ENCODE results near the gene CORO2B. TPM values are rescaled to one million over a fixed set of nuclear protein-coding genes. Genes with fewer than 3 reads are reported as not detected.

CORO2B gene
- total and polyA plus RNA-seq, 8 donors = 0.56 to 7.7 (median 1.7) TPM

GRCh38 chr15:68559345-68560310 lies 19.2 kb upstream of the CORO2B start:
- peaks cover 0 to 7% (median 0%) of the 10 kb centered on the region in 4 donors for H3K27me3 ChIP-seq
- peak; percentile 90 to 94 (median 92) for TF ChIP-seq CTCF (IDR thresholded peaks at IDR 0.05)

GRCh38 chr15:68560501-68561113 lies 18.2 kb upstream of the CORO2B start:
- H3K9me3 ChIP-seq = no peaks in the 10 kb centered on the region
- no peak overlapping the region for H3K4me3 ChIP-seq
- no peak for TF ChIP-seq CTCF (IDR thresholded peaks at IDR 0.05)
- 64 to 69% methylated on average over 13 of the region's 13 CpGs for WGBS, 2 donors
- peaks cover 0 to 2% (median 0%) of the 10 kb centered on the region in 3 donors for H3K4me1 ChIP-seq
- FAIRE-seq (no peak), DNase-seq (peak in 2 of 6 donors; percentile 29 to 45), ATAC-seq (no peak)
- H3K27ac ChIP-seq = no peak overlapping the region
- peaks cover 0 to 7% (median 0%) of the 10 kb centered on the region in 4 donors for H3K27me3 ChIP-seq
- no peaks in the 10 kb centered on the region for H3K36me3 ChIP-seq
- intact Hi-C loops (cut with DNase I) = no loop called here

More at GRCh38 chr15:68559345-68560310, 19.2 kb upstream of the CORO2B start:
- Histone ChIP-seq H3K9me3 (no peaks in the 10 kb centered on the region), H3K27ac (no peak overlapping the region), H3K36me3 (no peaks in the 10 kb centered on the region), H3K4me1 (peaks cover 0 to 2% (median 0%) of the 10 kb centered on the region in 3 donors), H3K4me3 (peak overlapping the region in 2 of 4 donors; percentile 16 to 41)
- peak; percentile 91 to 99 (median 98) for ATAC-seq
- WGBS, 2 donors = 4 to 5% methylated on average over 54 of the region's 54 CpGs
- no peak for FAIRE-seq
- intact Hi-C loops (cut with DNase I) = loop anchor here in 2 of 3 donors (5.0 to 10.0 kb wide), 4 partner anchors 113 to 365 kb away; no protein-coding TSS in a partner anchor
- DNase-seq = peak; percentile 44 to 94 (median 74)

- WGBS, 2 donors = 60 to 64% methylated on average over 14 to 15 of the region's 15 CpGs
- peaks cover 0 to 7% (median 0%) of the 10 kb centered on the region in 4 donors for H3K27me3 ChIP-seq
- intact Hi-C loops (cut with DNase I) = no loop called here
- no peak overlapping the region for H3K4me3 ChIP-seq
- FAIRE-seq (no peak), ATAC-seq (no peak), DNase-seq (peak in 2 of 6 donors; percentile 35 to 45)
- no peak for TF ChIP-seq CTCF (IDR thresholded peaks at IDR 0.05)
- peaks cover 0 to 2% (median 0%) of the 10 kb centered on the region in 3 donors for H3K4me1 ChIP-seq
- no peaks in the 10 kb centered on the region for H3K36me3 ChIP-seq
- H3K27ac ChIP-seq = no peak overlapping the region
- H3K9me3 ChIP-seq = no peaks in the 10 kb centered on the region
Observed at GRCh38 chr15:68561171-68561900, 17.5 kb upstream of the CORO2B start.

GRCh38 chr15:68561901-68562300 lies 16.9 kb upstream of the CORO2B start:
- 58 to 71% methylated on average over 3 of the region's 3 CpGs for WGBS, 2 donors
- ATAC-seq = no peak
- Histone ChIP-seq H3K4me1 (peaks cover 0 to 2% (median 0%) of the 10 kb centered on the region in 3 donors), H3K27me3 (peaks cover 0 to 7% (median 0%) of the 10 kb centered on the region in 4 donors), H3K9me3 (no peaks in the 10 kb centered on the region), H3K4me3 (no peak overlapping the region), H3K36me3 (no peaks in the 10 kb centered on the region), H3K27ac (no peak overlapping the region)
- intact Hi-C loops (cut with DNase I) = no loop called here
- TF ChIP-seq CTCF (IDR thresholded peaks at IDR 0.05) = no peak
- DNase-seq = peak in 2 of 6 donors; percentile 10 to 17
- no peak for FAIRE-seq

Data from pancreas (tissue), 10 donors.